Mammary epithelial cell (primary cell): ENCODE measurements around the gene DEXI.

Experiments used
- EZH2 ChIP-seq: IDR thresholded peaks from 2 replicates; pipeline ENCODE4 v1.6.1; 2012; ENCODE audit warnings: low read length, inconsistent platforms, borderline replicate concordance
- TF ChIP-seq, protein P1 (sequence below), 2 donors: IDR thresholded peaks in 1 of 2; conservative IDR thresholded peaks in 1 of 2; 2 replicates each; pipeline ENCODE4 v1.5.1; 2011 to 2012; ENCODE audit warnings: inconsistent platforms in 2 of 2, low read length in 2 of 2, mild to moderate bottlenecking in 2 of 2, control low read depth in 1 of 2, low read depth in 1 of 2; ENCODE audit not compliant: insufficient read depth in 1 of 2; ENCODE audit errors: extremely low read depth in 1 of 2

DNA sequence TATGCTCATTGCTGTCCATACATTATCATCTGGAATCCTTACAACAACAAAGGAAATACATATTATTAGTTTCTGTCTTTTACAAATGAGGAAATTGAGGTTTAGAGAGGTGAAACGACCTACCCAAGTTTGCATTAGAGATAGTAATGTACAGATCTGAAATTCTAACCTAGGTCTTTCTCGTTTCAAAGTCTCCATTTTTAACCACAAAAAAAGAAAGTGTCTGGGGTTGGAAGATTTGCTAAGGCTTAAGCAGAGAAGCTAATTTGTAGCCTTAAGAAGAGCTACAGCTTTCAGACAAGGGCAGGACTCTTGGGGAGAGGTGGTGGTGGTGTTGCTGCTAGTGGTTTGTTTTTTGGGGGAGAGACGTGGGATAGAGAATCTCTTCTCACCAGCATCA lies 46.1 kb downstream of the DEXI start:
- TF ChIP-seq, protein P1, sequence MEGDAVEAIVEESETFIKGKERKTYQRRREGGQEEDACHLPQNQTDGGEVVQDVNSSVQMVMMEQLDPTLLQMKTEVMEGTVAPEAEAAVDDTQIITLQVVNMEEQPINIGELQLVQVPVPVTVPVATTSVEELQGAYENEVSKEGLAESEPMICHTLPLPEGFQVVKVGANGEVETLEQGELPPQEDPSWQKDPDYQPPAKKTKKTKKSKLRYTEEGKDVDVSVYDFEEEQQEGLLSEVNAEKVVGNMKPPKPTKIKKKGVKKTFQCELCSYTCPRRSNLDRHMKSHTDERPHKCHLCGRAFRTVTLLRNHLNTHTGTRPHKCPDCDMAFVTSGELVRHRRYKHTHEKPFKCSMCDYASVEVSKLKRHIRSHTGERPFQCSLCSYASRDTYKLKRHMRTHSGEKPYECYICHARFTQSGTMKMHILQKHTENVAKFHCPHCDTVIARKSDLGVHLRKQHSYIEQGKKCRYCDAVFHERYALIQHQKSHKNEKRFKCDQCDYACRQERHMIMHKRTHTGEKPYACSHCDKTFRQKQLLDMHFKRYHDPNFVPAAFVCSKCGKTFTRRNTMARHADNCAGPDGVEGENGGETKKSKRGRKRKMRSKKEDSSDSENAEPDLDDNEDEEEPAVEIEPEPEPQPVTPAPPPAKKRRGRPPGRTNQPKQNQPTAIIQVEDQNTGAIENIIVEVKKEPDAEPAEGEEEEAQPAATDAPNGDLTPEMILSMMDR (conservative IDR thresholded peaks at IDR 0.05 in 1 of 2, IDR thresholded peaks at IDR 0.05 in 1 of 2; ENCODE audit: extremely low read depth in 1 of 2, insufficient read depth in 1 of 2, low read depth in 1 of 2, low read length in 2 of 2): no peak
- TF ChIP-seq EZH2: no peak
